Panc1 (cell line): ENCODE measurements around the gene RMC1.

Source experiments
- POLR2AphosphoS5 ChIP-seq: IDR thresholded peaks from 2 replicates; pipeline ENCODE4 v1.6.1; 2012; ENCODE audit warnings: mild to moderate bottlenecking, low read depth, low read length, moderate library complexity
- SIN3A ChIP-seq: IDR thresholded peaks from 2 replicates; pipeline ENCODE4 v1.6.1; 2012; ENCODE audit warnings: low read depth, mild to moderate bottlenecking, low read length, moderate library complexity, borderline replicate concordance; ENCODE audit not compliant: insufficient read depth
- TCF7L2 ChIP-seq: IDR thresholded peaks from 2 replicates; pipeline ENCODE4 v1.6.1; 2011; ENCODE audit warnings: mild to moderate bottlenecking, low read depth, low read length, inconsistent platforms
- TF ChIP-seq, protein P1 (sequence below): fragments of 450-650 bp; IDR thresholded peaks from 2 replicates; pipeline ENCODE4 v1.5.1; 2017; ENCODE audit warnings: mild to moderate bottlenecking

DNA sequence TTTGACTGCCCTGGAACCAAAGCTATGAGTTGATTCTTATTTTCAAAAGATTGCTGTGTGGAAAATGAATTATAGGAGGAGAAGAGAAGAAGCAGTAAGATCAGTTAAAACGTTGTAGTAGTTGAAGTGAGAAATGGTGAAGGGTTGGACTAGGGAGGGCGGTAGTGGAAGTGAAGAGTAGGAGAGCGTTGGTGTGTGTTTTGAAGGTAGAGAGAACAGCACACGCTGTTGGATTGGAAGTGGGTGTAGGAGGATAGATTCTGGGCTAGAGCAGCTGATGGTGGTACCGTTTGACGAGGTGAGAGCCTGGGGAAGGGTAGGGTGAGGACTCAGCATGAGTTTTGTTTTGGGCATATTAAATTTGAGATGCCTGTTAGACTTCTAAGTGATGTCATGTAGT lies 31.8 kb upstream of the RMC1 start:
- TF ChIP-seq, protein P1, sequence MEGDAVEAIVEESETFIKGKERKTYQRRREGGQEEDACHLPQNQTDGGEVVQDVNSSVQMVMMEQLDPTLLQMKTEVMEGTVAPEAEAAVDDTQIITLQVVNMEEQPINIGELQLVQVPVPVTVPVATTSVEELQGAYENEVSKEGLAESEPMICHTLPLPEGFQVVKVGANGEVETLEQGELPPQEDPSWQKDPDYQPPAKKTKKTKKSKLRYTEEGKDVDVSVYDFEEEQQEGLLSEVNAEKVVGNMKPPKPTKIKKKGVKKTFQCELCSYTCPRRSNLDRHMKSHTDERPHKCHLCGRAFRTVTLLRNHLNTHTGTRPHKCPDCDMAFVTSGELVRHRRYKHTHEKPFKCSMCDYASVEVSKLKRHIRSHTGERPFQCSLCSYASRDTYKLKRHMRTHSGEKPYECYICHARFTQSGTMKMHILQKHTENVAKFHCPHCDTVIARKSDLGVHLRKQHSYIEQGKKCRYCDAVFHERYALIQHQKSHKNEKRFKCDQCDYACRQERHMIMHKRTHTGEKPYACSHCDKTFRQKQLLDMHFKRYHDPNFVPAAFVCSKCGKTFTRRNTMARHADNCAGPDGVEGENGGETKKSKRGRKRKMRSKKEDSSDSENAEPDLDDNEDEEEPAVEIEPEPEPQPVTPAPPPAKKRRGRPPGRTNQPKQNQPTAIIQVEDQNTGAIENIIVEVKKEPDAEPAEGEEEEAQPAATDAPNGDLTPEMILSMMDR, result no peak
- no peak for TF ChIP-seq POLR2AphosphoS5
- no peak for TF ChIP-seq TCF7L2
- no peak for TF ChIP-seq SIN3A
